GM23248 (cell line): ENCODE data around the gene DRP2. TPM values are rescaled to one million over a fixed set of nuclear protein-coding genes. Genes with fewer than 3 reads are reported as not detected.

Source experiments
- DNase-seq: peaks from one replicate; pipeline ENCODE4 v3.0.0-alpha.2; 2015
- H2AFZ ChIP-seq: fragments of 200-600 bp; sonication (generic); 2 replicates; pipeline ENCODE4 v1.6.1; 2016; ENCODE audit warnings: antibody characterized with exemption
- H3F3A ChIP-seq: fragments of 200-600 bp; sonication (generic); 2 replicates; pipeline ENCODE4 v1.6.1; 2016; ENCODE audit warnings: mild to moderate bottlenecking, antibody characterized with exemption, mixed run types; ENCODE audit not compliant: insufficient read depth
- H3K27ac ChIP-seq: fragments of 200-600 bp; sonication (generic); 2 replicates; pipeline ENCODE4 v1.5.1; 2016; ENCODE audit warnings: mild to moderate bottlenecking
- H3K27me3 ChIP-seq: fragments of 200-600 bp; sonication (generic); replicated peaks from 2 replicates; pipeline ENCODE4 v1.6.1; 2016; ENCODE audit warnings: mild to moderate bottlenecking; ENCODE audit not compliant: insufficient read depth
- H3K36me3 ChIP-seq: fragments of 200-600 bp; sonication (generic); 2 replicates; pipeline ENCODE4 v1.6.1; 2016; ENCODE audit warnings: low read depth, mild to moderate bottlenecking
- H3K4me1 ChIP-seq: fragments of 200-600 bp; sonication (generic); 2 replicates; pipeline ENCODE4 v1.6.1; 2016; ENCODE audit warnings: mild to moderate bottlenecking; ENCODE audit not compliant: insufficient read depth
- H3K4me2 ChIP-seq: fragments of 200-600 bp; sonication (generic); one replicate; pipeline ENCODE4 v1.6.1; 2016; ENCODE audit warnings: mild to moderate bottlenecking; ENCODE audit not compliant: unreplicated experiment
- H3K4me3 ChIP-seq: fragments of 200-600 bp; sonication (generic); 2 replicates; pipeline ENCODE4 v1.5.1; 2016; ENCODE audit warnings: mild to moderate bottlenecking
- H3K79me2 ChIP-seq: fragments of 200-600 bp; sonication (generic); 2 replicates; pipeline ENCODE4 v1.6.1; 2016; ENCODE audit warnings: mild to moderate bottlenecking; ENCODE audit not compliant: insufficient read depth
- H3K9ac ChIP-seq: fragments of 200-600 bp; sonication (generic); 2 replicates; pipeline ENCODE4 v1.6.1; 2016; ENCODE audit warnings: mild to moderate bottlenecking
- H3K9me2 ChIP-seq: fragments of 200-600 bp; sonication (generic); 2 replicates; pipeline ENCODE4 v1.6.1; 2016; ENCODE audit warnings: mixed run types, mild to moderate bottlenecking, moderate library complexity; ENCODE audit not compliant: insufficient read depth
- H3K9me3 ChIP-seq: fragments of 200-600 bp; sonication (generic); one replicate; pipeline ENCODE4 v1.6.1; 2017; ENCODE audit warnings: low read depth
- H4K20me1 ChIP-seq: fragments of 200-600 bp; sonication (generic); 2 replicates; pipeline ENCODE4 v1.6.0; 2016; ENCODE audit not compliant: insufficient read depth
- EZH2 ChIP-seq: fragments of 200-600 bp; sonication (generic); IDR thresholded peaks from 2 replicates; pipeline ENCODE4 v1.6.1; 2018; ENCODE audit warnings: antibody characterized with exemption, mild to moderate bottlenecking; ENCODE audit not compliant: insufficient read depth, poor library complexity, severe bottlenecking
- EZH2phosphoT487 ChIP-seq: fragments of 200-600 bp; sonication (generic); IDR thresholded peaks from 2 replicates; pipeline ENCODE4 v1.6.1; 2018; ENCODE audit warnings: antibody characterized with exemption, moderate library complexity, mild to moderate bottlenecking, low read depth; ENCODE audit not compliant: insufficient read depth
- WGBS, 2 experiments: methylation state at CpG; one replicate each; pipeline ENCODE4 v1.1.6; 2015 to 2017; ENCODE audit warnings: low lambda C conversion rate in 2 of 2, low coverage in 1 of 2; ENCODE audit errors: missing lambda C conversion rate in 2 of 2; 5-methylcytosine and 5-hydroxymethylcytosine counted together
- in situ Hi-C: fragments of 300-500 bp; cut with MboI; formaldehyde crosslinking; loops from 2 replicates; pipeline ENCODE4 v1.15.0; 2020
- polyA plus RNA-seq: library from polyadenylated mRNA; unstranded; fragments of >200 nt; fragmentation: Nextera tagmentation; extraction: Ambion mirVana; gene quantifications from 2 replicates; pipeline ENCODE4 v1.2.1, GENCODE V29; 2016
- total RNA-seq: library from RNA; depleted of rRNA; stranded (reverse); fragments of >200 nt; shearing (Covaris generic); gene quantifications from 2 replicates; pipeline ENCODE4 v1.2.3, GENCODE V29; 2014

The DRP2 gene
- total and polyA plus RNA-seq, 2 experiments from 2014 or later, result 0.21 to 0.22 TPM

DNA sequence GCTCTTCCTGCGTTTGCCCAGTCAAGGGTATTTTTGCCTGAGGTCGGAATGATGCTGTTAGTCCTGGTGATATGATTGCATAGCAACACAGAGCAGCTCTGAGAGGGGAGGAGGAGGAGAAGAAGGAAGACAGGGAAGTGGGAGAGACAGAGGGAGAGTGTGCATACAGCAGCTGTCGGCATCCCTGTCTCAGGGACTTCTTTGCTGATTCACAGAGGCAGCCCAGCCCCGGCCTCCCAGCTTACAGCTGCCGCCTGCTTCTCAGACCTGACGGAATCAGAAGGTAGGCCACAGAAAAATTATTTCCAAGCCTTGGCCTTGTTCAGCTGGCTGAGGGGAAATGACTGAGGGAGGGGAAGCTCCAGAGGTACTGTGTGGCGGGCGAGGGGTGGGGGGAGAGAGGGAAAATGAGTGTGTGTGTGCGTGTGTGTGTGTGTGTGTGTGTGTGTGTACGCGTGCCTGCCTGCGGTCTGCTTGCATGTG, 319 bp downstream of the DRP2 start:
- Histone ChIP-seq H3K27ac (peak overlapping the region; percentile 35; the same call in 1 of the 2 replicates), H3K9ac (peak overlapping the region; percentile 55), H3K9me3 (no peaks in the 10 kb centered on the region), H4K20me1 (no peaks in the 10 kb centered on the region), H3K36me3 (no peaks in the 10 kb centered on the region), H3K4me2 (no peak overlapping the region), H2AFZ (peak overlapping the region; percentile 88), H3F3A (no peaks in the 10 kb centered on the region), H3K27me3 (no peaks in the 10 kb centered on the region), H3K79me2 (no peaks in the 10 kb centered on the region), H3K4me1 (peaks cover 12% of the 10 kb centered on the region), H3K9me2 (no peaks in the 10 kb centered on the region), H3K4me3 (no peak overlapping the region)
- TF ChIP-seq EZH2 (no peak), EZH2phosphoT487 (no peak)
- in situ Hi-C loops, result no loop called here
- DNase-seq, result peak; percentile 53
- WGBS, 2 experiments, result 25 to 45% methylated on average over 3 to 12 of the region's 12 CpGs

DNA sequence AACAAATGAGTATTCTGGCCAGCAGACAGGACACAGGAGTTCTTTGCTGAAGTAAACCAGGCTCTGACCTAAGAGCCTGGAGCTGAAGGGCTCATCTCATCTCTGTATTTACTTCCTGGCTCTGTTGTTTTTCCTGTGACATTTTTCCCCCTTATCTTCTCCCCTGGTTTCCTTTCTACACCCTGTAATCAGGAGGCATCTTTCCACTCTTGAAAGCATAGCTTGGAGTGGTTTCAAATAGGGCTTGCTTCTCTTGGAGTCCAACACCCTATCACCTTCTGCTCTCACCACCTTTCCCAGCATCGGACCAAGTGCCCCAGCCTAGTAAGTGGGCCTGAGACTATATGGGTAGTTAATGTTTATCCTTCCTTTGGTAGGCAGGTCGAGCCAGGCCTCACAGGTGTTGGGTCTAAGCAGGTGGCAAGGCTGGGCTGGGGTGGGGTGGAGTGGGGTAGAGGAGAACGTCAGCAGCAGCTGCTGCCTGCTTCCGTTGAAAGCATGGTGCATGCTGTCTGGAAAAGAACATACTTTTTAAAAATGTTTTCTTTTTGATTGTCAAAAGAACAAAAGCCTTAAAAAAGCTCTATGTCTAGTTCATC, 1.2 kb downstream of the DRP2 start:
- TF ChIP-seq EZH2 (no peak), EZH2phosphoT487 (no peak)
- Histone ChIP-seq H3K9me3 (no peaks in the 10 kb centered on the region), H3K4me3 (no peak overlapping the region), H2AFZ (peak overlapping the region; percentile 88; the same call in 1 of the 2 replicates), H4K20me1 (no peaks in the 10 kb centered on the region), H3K4me1 (peaks cover 12% of the 10 kb centered on the region), H3K9me2 (no peaks in the 10 kb centered on the region), H3K79me2 (no peaks in the 10 kb centered on the region), H3K36me3 (no peaks in the 10 kb centered on the region), H3K9ac (no peak overlapping the region), H3K27me3 (no peaks in the 10 kb centered on the region), H3F3A (no peaks in the 10 kb centered on the region), H3K4me2 (no peak overlapping the region), H3K27ac (no peak overlapping the region)
- no peak for DNase-seq
- 90 to 93% methylated on average over 4 of the region's 4 CpGs for WGBS, 2 experiments
- in situ Hi-C loops, result no loop called here

DNA sequence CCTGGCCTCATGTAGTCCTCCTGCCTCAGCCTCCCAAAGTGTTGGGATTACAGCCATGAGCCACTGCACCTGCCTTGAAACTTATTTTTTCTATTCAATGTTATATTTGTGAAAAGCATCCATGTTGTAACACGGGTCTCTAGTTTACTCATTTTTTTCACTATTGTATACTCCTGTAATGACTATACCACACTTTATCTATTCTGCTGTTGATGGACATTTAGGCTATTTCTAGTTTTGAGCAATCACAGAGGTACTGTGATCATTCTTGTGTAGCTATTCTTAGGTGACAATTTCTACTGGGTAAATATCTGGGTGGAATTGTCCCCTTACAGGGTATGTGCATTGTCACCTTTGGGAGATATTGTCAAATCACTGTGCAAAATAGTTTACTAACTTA, 3.6 kb downstream of the DRP2 start:
- Histone ChIP-seq H3K27me3 (no peaks in the 10 kb centered on the region), H3K27ac (no peak overlapping the region), H3K4me2 (no peak overlapping the region), H3K9ac (no peak overlapping the region), H3K9me2 (no peaks in the 10 kb centered on the region), H4K20me1 (no peaks in the 10 kb centered on the region), H2AFZ (no peak overlapping the region), H3F3A (no peaks in the 10 kb centered on the region), H3K4me3 (no peak overlapping the region), H3K79me2 (no peaks in the 10 kb centered on the region), H3K36me3 (no peaks in the 10 kb centered on the region), H3K9me3 (no peaks in the 10 kb centered on the region), H3K4me1 (peaks cover 12% of the 10 kb centered on the region)
- WGBS, 2 experiments, result 50 to 70% methylated on average over 1 of the region's 1 CpG
- no peak for TF ChIP-seq EZH2
- TF ChIP-seq EZH2phosphoT487, result no peak
- in situ Hi-C loops, result no loop called here
- DNase-seq, result no peak

DNA sequence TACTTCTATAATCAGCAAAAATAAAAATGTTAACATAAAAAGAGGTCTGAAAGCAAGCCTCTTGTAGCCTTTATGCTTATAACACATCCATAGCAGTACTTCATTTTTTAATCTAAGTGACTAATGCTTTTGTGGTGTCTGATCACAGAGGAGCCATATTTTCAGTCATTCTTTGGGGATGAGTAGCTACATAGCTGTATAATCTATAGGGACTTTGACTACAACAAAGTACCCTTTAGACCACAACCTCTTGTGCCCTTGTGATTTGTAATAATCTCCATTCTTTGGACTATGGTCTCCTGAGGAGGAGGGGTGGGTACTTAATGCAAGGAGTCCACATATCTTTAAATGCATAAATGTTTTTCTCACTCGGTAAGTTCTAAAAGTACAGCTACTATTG, 9.6 kb downstream of the DRP2 start:
- Histone ChIP-seq H3K27me3 (no peaks in the 10 kb centered on the region), H2AFZ (no peak overlapping the region), H3K9ac (no peak overlapping the region), H3K9me2 (no peaks in the 10 kb centered on the region), H3K4me1 (peaks cover 33% of the 10 kb centered on the region), H3F3A (peaks cover 12% of the 10 kb centered on the region), H3K27ac (peak overlapping the region; percentile 60), H3K36me3 (no peaks in the 10 kb centered on the region), H3K4me2 (peak overlapping the region; percentile 48), H3K79me2 (no peaks in the 10 kb centered on the region), H3K4me3 (no peak overlapping the region), H3K9me3 (no peaks in the 10 kb centered on the region), H4K20me1 (no peaks in the 10 kb centered on the region)
- 67 to 70% methylated on average over 1 of the region's 1 CpG for WGBS, 2 experiments
- TF ChIP-seq EZH2 (no peak), EZH2phosphoT487 (no peak)
- in situ Hi-C loops, result no loop called here
- DNase-seq, result peak; percentile 72
